Liver (tissue), 3 donors: ENCODE results near the gene XYLT1.

Experiments used
- MAX ChIP-seq: IDR thresholded peaks from 2 replicates; pipeline ENCODE4 v1.6.1; 2016; ENCODE audit warnings: antibody characterized with exemption
- NR2F2 ChIP-seq: IDR thresholded peaks from 2 replicates; pipeline ENCODE4 v1.6.1; 2016; ENCODE audit warnings: antibody characterized with exemption
- RAD21 ChIP-seq, 2 donors: IDR thresholded peaks; 2 replicates each; pipeline ENCODE4 v1.6.1; 2016; ENCODE audit warnings: antibody characterized with exemption in 2 of 2, mild to moderate bottlenecking in 2 of 2
- REST ChIP-seq: IDR thresholded peaks from 2 replicates; pipeline ENCODE4 v1.6.1; 2016; ENCODE audit warnings: antibody characterized with exemption, mild to moderate bottlenecking
- SP1 ChIP-seq: IDR thresholded peaks from 2 replicates; pipeline ENCODE4 v1.6.1; 2018; ENCODE audit warnings: antibody characterized with exemption, mild to moderate bottlenecking
- YY1 ChIP-seq: IDR thresholded peaks from 2 replicates; pipeline ENCODE4 v1.6.1; 2016; ENCODE audit warnings: antibody characterized with exemption, mild to moderate bottlenecking
- TF ChIP-seq, protein P1 (sequence below): fragments of 150-350 bp; IDR thresholded peaks from 2 replicates; pipeline ENCODE4 v1.5.1; 2017; ENCODE audit warnings: improper control_type of control experiment, low read depth, low read length; ENCODE audit not compliant: missing input control
- donor health status: healthy.
- donor health status: healthy.

DNA sequence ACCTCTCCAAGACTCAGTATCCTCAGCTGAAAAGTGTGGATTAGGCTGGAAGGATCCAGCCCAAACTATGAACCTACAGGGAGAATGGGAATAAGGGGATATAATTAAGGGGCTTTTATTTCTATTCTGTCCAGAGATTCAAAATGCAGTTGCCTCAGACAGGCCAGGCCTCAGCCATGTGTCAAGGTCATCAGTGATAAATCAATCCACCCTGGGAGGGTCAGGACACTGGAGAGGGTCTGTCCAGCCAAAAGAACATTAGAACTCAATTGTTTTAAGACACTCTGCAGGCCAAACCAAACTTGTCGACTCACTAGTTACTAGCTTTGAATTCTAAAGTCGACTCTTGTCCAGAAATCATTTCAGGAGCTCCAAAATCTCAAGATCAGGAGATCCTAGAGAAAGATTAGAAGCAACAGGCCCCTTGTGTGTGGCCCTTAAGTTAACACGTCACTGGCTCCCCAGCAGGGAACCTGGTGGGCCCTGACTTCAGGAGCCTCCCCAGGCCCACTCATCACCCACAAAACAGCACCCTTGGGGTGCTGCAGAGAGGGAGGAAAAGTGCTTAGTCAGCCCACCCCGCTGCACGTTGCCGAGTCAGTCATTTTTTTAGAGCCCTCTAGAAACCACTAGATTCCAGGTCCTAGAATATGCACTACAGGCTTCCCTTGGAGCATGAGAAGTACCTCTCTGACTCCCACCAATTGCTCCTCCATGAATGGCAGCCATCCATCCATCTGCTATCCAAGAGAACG lies 156.8 kb downstream of the XYLT1 start:
- TF ChIP-seq RAD21 (IDR thresholded peaks at IDR 0.05), result no peak
- TF ChIP-seq, protein P1, sequence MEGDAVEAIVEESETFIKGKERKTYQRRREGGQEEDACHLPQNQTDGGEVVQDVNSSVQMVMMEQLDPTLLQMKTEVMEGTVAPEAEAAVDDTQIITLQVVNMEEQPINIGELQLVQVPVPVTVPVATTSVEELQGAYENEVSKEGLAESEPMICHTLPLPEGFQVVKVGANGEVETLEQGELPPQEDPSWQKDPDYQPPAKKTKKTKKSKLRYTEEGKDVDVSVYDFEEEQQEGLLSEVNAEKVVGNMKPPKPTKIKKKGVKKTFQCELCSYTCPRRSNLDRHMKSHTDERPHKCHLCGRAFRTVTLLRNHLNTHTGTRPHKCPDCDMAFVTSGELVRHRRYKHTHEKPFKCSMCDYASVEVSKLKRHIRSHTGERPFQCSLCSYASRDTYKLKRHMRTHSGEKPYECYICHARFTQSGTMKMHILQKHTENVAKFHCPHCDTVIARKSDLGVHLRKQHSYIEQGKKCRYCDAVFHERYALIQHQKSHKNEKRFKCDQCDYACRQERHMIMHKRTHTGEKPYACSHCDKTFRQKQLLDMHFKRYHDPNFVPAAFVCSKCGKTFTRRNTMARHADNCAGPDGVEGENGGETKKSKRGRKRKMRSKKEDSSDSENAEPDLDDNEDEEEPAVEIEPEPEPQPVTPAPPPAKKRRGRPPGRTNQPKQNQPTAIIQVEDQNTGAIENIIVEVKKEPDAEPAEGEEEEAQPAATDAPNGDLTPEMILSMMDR, result no peak
- no peak for TF ChIP-seq YY1
- TF ChIP-seq SP1, result no peak
- no peak for TF ChIP-seq NR2F2
- TF ChIP-seq MAX, result no peak
- TF ChIP-seq REST, result no peak
